LNCaP clone FGC (cell line): Measurements from ENCODE around the gene NEK7.

Experiments used
- DNase-seq: peaks from one replicate; pipeline ENCODE4 v3.0.0-alpha.2; 2011; ENCODE audit warnings: low read depth
- H3K4me3 ChIP-seq: 2 replicates; pipeline ENCODE4 v1.5.1; 2011; ENCODE audit warnings: mild to moderate bottlenecking, low read depth, low read length, control low read depth
- CTCF ChIP-seq: IDR thresholded peaks from 2 replicates; pipeline ENCODE4 v1.5.1; 2012; ENCODE audit warnings: mild to moderate bottlenecking; ENCODE audit not compliant: control insufficient read depth, insufficient read depth; ENCODE audit errors: extremely low read depth

Gene NEK7

GRCh38 chr1:198156111-198156744 is 570 bp upstream of the NEK7 start:
- peak; percentile 58 for DNase-seq
- peak overlapping the region; percentile 82 for H3K4me3 ChIP-seq
- peak; percentile 86 for TF ChIP-seq CTCF

GRCh38 chr1:198157241-198157846 is 546 bp downstream of the NEK7 start:
- peak; percentile 77 for DNase-seq
- H3K4me3 ChIP-seq: peak overlapping the region; percentile 82
- TF ChIP-seq CTCF: no peak

- no peak for TF ChIP-seq CTCF
- H3K4me3 ChIP-seq: peak overlapping the region; percentile 82
- DNase-seq: no peak
Observed at GRCh38 chr1:198157847-198158725, 1.3 kb downstream of the NEK7 start.

- H3K4me3 ChIP-seq: peak overlapping the region; percentile 82
- DNase-seq: peak; percentile 47
- no peak for TF ChIP-seq CTCF
Observed at GRCh38 chr1:198158735-198159589, 2.2 kb downstream of the NEK7 start.

GRCh38 chr1:198160222-198160621 is 3.4 kb downstream of the NEK7 start:
- no peak overlapping the region; the same call in 1 of the 2 replicates for H3K4me3 ChIP-seq
- DNase-seq: no peak
- no peak for TF ChIP-seq CTCF

GRCh38 chr1:198160946-198161614 is 4.3 kb downstream of the NEK7 start:
- no peak for DNase-seq

More at GRCh38 chr1:198160946-198161614, 4.3 kb downstream of the NEK7 start:
- no peak for TF ChIP-seq CTCF
- no peak overlapping the region for H3K4me3 ChIP-seq
